Activated CD4-positive, alpha-beta T cell treated with anti-CD3 and anti-CD28 coated beads, Interleukin-2, amount 50 U/mL, for 4 hours (primary cell): Measurements from ENCODE around the gene MSRB1.

ENCODE experiments used
- DNase-seq, 2 experiments: peaks; one replicate each; pipeline ENCODE4 v3.0.0-alpha.2; 2020

MSRB1 gene

GRCh38 chr16:1890024-1890707, 52.8 kb downstream of the MSRB1 start:
- no peak for DNase-seq
